CD4-positive, alpha-beta T cell (primary cell): Measurements from ENCODE around the gene GDAP2. TPM values are rescaled to one million over a fixed set of nuclear protein-coding genes. Genes with fewer than 3 reads are reported as not detected.

Source experiments
- ATAC-seq: fragments of 200-7000 bp; cut with Tn5 transposase; one replicate; pipeline ENCODE4 v1.10.0; 2022; ENCODE audit warnings: mild to moderate bottlenecking; ENCODE audit not compliant: poor library complexity
- CTCF ChIA-PET: fragments of 350-600 bp; sonication (Branson Sonifier 250); formaldehyde crosslinking; loops from one replicate; lab custom pipeline; 2021; ENCODE audit warnings: antibody characterized with exemption, inconsistent platforms; lab: Charles Lee
- POLR2A ChIA-PET: fragments of 350-600 bp; sonication (Branson Sonifier 250); formaldehyde crosslinking; loops from one replicate; lab custom pipeline; 2021; ENCODE audit warnings: antibody characterized with exemption, inconsistent platforms; lab: Charles Lee
- DNase-seq, 14 experiments: peaks; one replicate each; pipeline ENCODE4 v3.0.0-alpha.2; 2013 to 2020; ENCODE audit warnings: mixed read lengths in 2 of 14
- H3K27ac ChIP-seq, 2 donors: one replicate each; pipeline versions ENCODE4 v1.5.1 to v1.7.0; 2013; ENCODE audit warnings: low read length in 2 of 2, low read depth in 1 of 2, mild to moderate bottlenecking in 1 of 2
- H3K27me3 ChIP-seq, 2 experiments: 1 replicate in 1 of 2; 2 replicates in 1 of 2; pipeline versions ENCODE4 v1.6.1 to v1.7.0; 2013; ENCODE audit warnings: low read length in 2 of 2, control low read depth in 1 of 2, mild to moderate bottlenecking in 1 of 2, moderate library complexity in 1 of 2; ENCODE audit not compliant: insufficient read depth in 2 of 2, control insufficient read depth in 1 of 2
- H3K36me3 ChIP-seq: one replicate; pipeline ENCODE4 v1.6.1; 2013; ENCODE audit warnings: low read length, control low read depth; ENCODE audit not compliant: insufficient read depth
- H3K4me1 ChIP-seq: one replicate; pipeline ENCODE4 v1.6.1; 2013; ENCODE audit warnings: low read length, control low read depth; ENCODE audit not compliant: insufficient read depth
- H3K4me3 ChIP-seq: one replicate; pipeline ENCODE4 v1.5.1; 2013; ENCODE audit warnings: mild to moderate bottlenecking, low read length, moderate library complexity
- H3K9me3 ChIP-seq, 2 experiments: 1 replicate in 1 of 2; 2 replicates in 1 of 2; pipeline versions ENCODE4 v1.6.1 to v1.7.0; 2013; ENCODE audit warnings: low read length in 2 of 2, mild to moderate bottlenecking in 2 of 2, control low read depth in 1 of 2, moderate library complexity in 1 of 2; ENCODE audit not compliant: control insufficient read depth in 1 of 2, insufficient read depth in 1 of 2
- H3K27ac Mint-ChIP-seq: one replicate; pipeline ENCODE4 v1.8.0; 2020; ENCODE audit warnings: mixed read lengths
- H3K27me3 Mint-ChIP-seq: one replicate; pipeline ENCODE4 v1.8.0; 2021; ENCODE audit warnings: mixed read lengths
- H3K36me3 Mint-ChIP-seq: one replicate; pipeline ENCODE4 v1.8.0; 2021; ENCODE audit warnings: low read depth, mixed read lengths
- H3K4me1 Mint-ChIP-seq: one replicate; pipeline ENCODE4 v1.8.0; 2021; ENCODE audit warnings: low read depth, mixed read lengths
- H3K4me3 Mint-ChIP-seq: one replicate; pipeline ENCODE4 v1.8.0; 2020; ENCODE audit warnings: mild to moderate bottlenecking, mixed read lengths
- H3K9me3 Mint-ChIP-seq: one replicate; pipeline ENCODE4 v1.8.0; 2020; ENCODE audit warnings: mixed read lengths
- intact Hi-C, 2 experiments: fragments of 100-400 bp; cut with DNase I in 1 of 2; cut with micrococcal nuclease in 1 of 2; formaldehyde crosslinking; loops; one replicate each; pipeline versions ENCODE4 v1.15.1 to v1.9.0; 2023 to 2025; cut with DNase I, micrococcal nuclease
- total RNA-seq, 174 experiments: library from RNA in 2 of 174; stranded (reverse) in 2 of 174; gene quantifications; one replicate each; pipeline ENCODE4 v1.2.3 and lab custom pipeline; 2021 to 2026
- TF ChIP-seq, protein P1 (sequence below): fragments of 200-600 bp; IDR thresholded peaks from one replicate; pipeline ENCODE4 v1.8.0; 2022; ENCODE audit warnings: antibody characterized with exemption, mild to moderate bottlenecking

Gene GDAP2
- total RNA-seq, 2 experiments from 2014 or later: 18.1 to 18.9 TPM

DNA sequence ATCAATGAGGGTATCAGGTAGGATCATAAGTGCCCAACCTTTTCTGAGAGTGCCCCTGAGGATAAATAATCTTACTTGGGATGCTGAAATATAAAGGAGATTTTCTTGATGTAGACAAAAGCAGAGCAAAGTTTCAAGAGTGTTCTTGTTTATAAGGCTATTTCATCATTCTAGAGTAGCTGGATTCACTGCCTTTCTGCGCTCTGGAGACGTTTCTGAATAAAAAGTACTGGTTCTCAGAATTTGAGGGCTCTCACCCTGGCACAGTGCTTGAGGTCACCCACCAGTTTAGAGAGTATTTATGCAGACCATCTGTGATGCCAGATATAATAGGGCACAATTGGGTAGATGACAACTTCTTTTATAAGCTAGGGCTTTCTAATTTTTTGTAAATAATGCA is 103.3 kb downstream of the GDAP2 start:
- intact Hi-C loops: no loop called here
- no peak for ATAC-seq
- H3K4me3 ChIP-seq: no peak overlapping the region
- CTCF ChIA-PET: no interaction called here
- no peak overlapping the region for H3K27ac ChIP-seq
- peaks cover 7 to 16% of the 10 kb centered on the region in 2 experiments for H3K9me3 ChIP-seq
- no peaks in the 10 kb centered on the region for H3K36me3 ChIP-seq
- Mint-ChIP-seq H3K36me3 (no peaks in the 10 kb centered on the region), H3K27me3 (peaks cover 30% of the 10 kb centered on the region), H3K4me1 (no peaks in the 10 kb centered on the region), H3K27ac (no peak overlapping the region), H3K9me3 (peaks cover 12% of the 10 kb centered on the region), H3K4me3 (no peak overlapping the region)
- H3K4me1 ChIP-seq: no peaks in the 10 kb centered on the region
- POLR2A ChIA-PET: no interaction called here
- DNase-seq: no peak
- peaks cover 0 to 6% of the 10 kb centered on the region in 2 experiments for H3K27me3 ChIP-seq
- TF ChIP-seq, protein P1, sequence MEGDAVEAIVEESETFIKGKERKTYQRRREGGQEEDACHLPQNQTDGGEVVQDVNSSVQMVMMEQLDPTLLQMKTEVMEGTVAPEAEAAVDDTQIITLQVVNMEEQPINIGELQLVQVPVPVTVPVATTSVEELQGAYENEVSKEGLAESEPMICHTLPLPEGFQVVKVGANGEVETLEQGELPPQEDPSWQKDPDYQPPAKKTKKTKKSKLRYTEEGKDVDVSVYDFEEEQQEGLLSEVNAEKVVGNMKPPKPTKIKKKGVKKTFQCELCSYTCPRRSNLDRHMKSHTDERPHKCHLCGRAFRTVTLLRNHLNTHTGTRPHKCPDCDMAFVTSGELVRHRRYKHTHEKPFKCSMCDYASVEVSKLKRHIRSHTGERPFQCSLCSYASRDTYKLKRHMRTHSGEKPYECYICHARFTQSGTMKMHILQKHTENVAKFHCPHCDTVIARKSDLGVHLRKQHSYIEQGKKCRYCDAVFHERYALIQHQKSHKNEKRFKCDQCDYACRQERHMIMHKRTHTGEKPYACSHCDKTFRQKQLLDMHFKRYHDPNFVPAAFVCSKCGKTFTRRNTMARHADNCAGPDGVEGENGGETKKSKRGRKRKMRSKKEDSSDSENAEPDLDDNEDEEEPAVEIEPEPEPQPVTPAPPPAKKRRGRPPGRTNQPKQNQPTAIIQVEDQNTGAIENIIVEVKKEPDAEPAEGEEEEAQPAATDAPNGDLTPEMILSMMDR: no peak

DNA sequence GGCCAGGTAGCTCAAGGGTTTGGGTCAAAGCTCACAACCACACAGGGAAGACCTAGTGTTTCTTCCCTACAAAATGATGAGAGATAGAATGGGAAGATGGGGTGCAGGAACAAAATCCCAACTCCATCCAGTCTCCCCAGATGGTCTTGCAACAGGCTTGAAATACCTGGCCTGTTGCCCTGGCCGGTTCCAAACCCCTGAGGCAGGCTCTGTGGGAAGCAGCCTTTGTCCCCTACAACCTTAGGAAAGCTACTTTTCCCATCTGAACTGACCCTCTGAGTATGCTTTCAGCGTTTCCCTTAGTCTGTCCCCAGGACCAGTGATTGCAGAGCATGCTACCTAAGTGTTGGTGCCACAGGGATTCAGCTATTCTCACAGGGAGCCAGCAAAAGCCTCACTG is 104.0 kb downstream of the GDAP2 start:
- H3K9me3 ChIP-seq: peaks cover 7 to 23% of the 10 kb centered on the region in 2 experiments
- H3K27me3 ChIP-seq: peaks cover 0 to 6% of the 10 kb centered on the region in 2 experiments
- H3K27ac ChIP-seq: no peak overlapping the region
- Mint-ChIP-seq H3K27ac (no peak overlapping the region), H3K4me3 (no peak overlapping the region), H3K4me1 (no peaks in the 10 kb centered on the region), H3K9me3 (peaks cover 10% of the 10 kb centered on the region), H3K36me3 (no peaks in the 10 kb centered on the region), H3K27me3 (peaks cover 30% of the 10 kb centered on the region)
- TF ChIP-seq, protein P1: no peak
- intact Hi-C loops: no loop called here
- CTCF ChIA-PET: no interaction called here
- DNase-seq (no peak), ATAC-seq (no peak)
- POLR2A ChIA-PET: no interaction called here
- no peaks in the 10 kb centered on the region for H3K36me3 ChIP-seq
- no peak overlapping the region for H3K4me3 ChIP-seq
- no peaks in the 10 kb centered on the region for H3K4me1 ChIP-seq

DNA sequence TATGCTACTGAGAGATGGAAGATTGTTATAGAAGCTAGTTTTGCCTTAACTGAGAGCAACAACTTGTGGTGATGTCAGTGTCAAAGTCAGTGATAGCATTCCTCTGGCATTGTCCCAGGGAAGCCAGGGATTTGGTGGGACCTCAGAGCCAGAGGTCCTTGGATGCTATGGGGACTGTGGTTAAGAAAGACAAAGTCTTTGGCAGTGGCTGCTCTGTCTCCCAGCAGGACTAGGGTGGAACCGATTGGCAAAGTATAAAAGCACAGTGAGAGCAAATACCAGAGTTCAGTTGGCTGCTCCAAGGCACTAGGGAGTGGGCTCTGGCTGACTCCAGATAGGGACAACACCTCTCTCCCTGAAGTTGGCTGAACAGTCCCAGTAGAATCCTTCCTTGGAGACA is 104.8 kb downstream of the GDAP2 start:
- Mint-ChIP-seq H3K27me3 (peaks cover 30% of the 10 kb centered on the region), H3K4me1 (no peaks in the 10 kb centered on the region), H3K9me3 (peaks cover 7% of the 10 kb centered on the region), H3K27ac (no peak overlapping the region), H3K36me3 (no peaks in the 10 kb centered on the region), H3K4me3 (no peak overlapping the region)
- TF ChIP-seq, protein P1: no peak
- no peak overlapping the region for H3K27ac ChIP-seq
- no peak for DNase-seq
- no peaks in the 10 kb centered on the region for H3K36me3 ChIP-seq
- intact Hi-C loops: no loop called here
- CTCF ChIA-PET: no interaction called here
- H3K4me1 ChIP-seq: no peaks in the 10 kb centered on the region
- no peak overlapping the region for H3K4me3 ChIP-seq
- POLR2A ChIA-PET: no interaction called here
- peaks cover 7 to 21% of the 10 kb centered on the region in 2 experiments for H3K9me3 ChIP-seq
- peaks cover 0 to 6% of the 10 kb centered on the region in 2 experiments for H3K27me3 ChIP-seq
- ATAC-seq: no peak
